ENCODE data around the gene SLFN13.

The SLFN13 gene, protein sequence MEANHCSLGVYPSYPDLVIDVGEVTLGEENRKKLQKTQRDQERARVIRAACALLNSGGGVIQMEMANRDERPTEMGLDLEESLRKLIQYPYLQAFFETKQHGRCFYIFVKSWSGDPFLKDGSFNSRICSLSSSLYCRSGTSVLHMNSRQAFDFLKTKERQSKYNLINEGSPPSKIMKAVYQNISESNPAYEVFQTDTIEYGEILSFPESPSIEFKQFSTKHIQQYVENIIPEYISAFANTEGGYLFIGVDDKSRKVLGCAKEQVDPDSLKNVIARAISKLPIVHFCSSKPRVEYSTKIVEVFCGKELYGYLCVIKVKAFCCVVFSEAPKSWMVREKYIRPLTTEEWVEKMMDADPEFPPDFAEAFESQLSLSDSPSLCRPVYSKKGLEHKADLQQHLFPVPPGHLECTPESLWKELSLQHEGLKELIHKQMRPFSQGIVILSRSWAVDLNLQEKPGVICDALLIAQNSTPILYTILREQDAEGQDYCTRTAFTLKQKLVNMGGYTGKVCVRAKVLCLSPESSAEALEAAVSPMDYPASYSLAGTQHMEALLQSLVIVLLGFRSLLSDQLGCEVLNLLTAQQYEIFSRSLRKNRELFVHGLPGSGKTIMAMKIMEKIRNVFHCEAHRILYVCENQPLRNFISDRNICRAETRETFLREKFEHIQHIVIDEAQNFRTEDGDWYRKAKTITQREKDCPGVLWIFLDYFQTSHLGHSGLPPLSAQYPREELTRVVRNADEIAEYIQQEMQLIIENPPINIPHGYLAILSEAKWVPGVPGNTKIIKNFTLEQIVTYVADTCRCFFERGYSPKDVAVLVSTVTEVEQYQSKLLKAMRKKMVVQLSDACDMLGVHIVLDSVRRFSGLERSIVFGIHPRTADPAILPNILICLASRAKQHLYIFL

GRCh38 chr17:35448214-35448898, at the start of gene SLFN13:
Gene SLFN13, minus strand, starts transcription at chr17:35448766. Its CDS starts 3,086 bp downstream, at chr17:35445680.
- TF ChIP-seq CTCF (conservative IDR thresholded peaks at IDR 0.05): no peak
- no peak for TF ChIP-seq ZFX (IDR thresholded peaks at IDR 0.05)
- H3K27ac ChIP-seq: peak within 1 kb of the TSS; percentile 11; the same call in 1 of the 2 replicates

GRCh38 chr17:35496451-35497290, 48.1 kb upstream of the SLFN13 start:
- TF ChIP-seq CTCF (conservative IDR thresholded peaks at IDR 0.05) (no peak), ZFX (IDR thresholded peaks at IDR 0.05) (no peak)
- no peak overlapping the region for H3K27ac ChIP-seq

DNA sequence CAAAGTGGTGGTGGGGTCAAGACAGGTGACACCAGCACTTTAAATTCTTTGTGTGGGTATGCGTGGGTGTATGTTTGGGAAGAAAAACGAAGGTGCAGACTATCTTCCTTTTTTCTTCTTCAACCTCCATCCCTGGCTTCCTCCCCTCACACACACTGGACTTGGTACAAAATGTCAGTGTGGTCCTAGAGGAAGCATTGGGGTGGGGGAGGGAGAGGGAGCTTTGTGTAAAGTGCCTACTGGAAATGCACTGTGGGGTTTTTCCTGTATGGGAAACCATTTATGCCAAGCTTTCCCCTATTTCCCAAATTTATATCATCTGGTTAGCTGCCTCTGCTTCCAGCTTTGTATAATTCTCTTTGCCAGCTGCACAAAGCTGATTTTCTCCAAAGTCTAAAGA, 44.5 kb upstream of the SLFN13 start:
- no peak overlapping the region for H3K27ac ChIP-seq
- TF ChIP-seq ZFX (IDR thresholded peaks at IDR 0.05) (no peak), CTCF (conservative IDR thresholded peaks at IDR 0.05) (no peak)

DNA sequence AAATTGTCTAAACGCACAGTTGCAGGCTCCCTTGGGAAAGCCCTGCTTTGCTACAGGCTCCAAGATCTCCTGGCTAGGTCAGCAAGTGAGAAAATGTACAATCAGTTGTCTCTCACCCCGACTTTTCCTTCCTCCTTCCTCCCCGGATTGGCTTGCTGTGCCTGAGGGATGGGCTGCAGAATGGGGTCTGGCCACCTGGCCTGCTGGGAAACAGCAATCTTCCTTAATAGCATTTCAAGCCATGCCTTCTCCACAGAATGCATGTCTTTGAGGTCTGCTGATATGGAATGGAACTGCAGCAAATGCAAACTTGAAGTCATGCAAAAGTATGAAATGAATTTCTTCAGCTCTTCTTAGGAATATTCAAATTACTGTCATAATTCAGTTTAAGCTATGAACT, 42.9 kb upstream of the SLFN13 start:
- H3K27ac ChIP-seq: no peak overlapping the region
- TF ChIP-seq ZFX (IDR thresholded peaks at IDR 0.05): no peak
- no peak for TF ChIP-seq CTCF (conservative IDR thresholded peaks at IDR 0.05)

- TF ChIP-seq CTCF (conservative IDR thresholded peaks at IDR 0.05) (no peak), ZFX (IDR thresholded peaks at IDR 0.05) (no peak)
- H3K27ac ChIP-seq: no peak overlapping the region
These were observed 41.4 kb upstream of the SLFN13 start for GRCh38 chr17:35489944-35490343.

DNA sequence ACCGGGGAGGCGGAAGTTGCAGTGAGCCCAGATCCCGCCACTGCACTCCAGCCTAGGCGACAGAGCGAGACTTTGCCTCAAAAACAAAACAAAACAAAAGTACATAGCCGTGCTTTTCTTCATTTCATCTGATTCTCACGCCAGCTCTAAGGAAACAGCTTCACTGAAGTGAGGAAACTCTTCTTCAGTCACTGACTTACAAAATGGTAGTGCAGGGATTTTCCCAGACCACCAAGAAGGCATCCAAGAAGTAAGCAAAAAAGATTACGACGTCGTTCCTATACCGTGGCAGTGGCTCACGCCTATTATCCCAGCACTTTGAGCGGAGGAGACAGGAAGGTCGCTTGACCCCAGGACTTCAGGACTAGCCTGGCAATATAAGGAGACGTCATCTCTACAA, 40.4 kb upstream of the SLFN13 start:
- TF ChIP-seq ZFX (IDR thresholded peaks at IDR 0.05) (no peak), CTCF (conservative IDR thresholded peaks at IDR 0.05) (no peak)

More for the DNA sequence above, 40.4 kb upstream of the SLFN13 start:
- H3K27ac ChIP-seq: no peak overlapping the region
